CD8-positive, alpha-beta memory T cell (primary cell): ENCODE results near the gene ATG16L2. TPM values are rescaled to one million over a fixed set of nuclear protein-coding genes. Genes with fewer than 3 reads are reported as not detected.
A peak's percentile ranks its signal among the peaks of the same experiment; 100 is the strongest.
"Not testable (repeated sequence)": the region's sequence is repeated elsewhere in the genome, so short reads cannot be mapped to it uniquely, and the experiment has no call there.

Source experiments
- CTCF ChIA-PET: fragments of 350-600 bp; sonication (Branson Sonifier 250); formaldehyde crosslinking; loops from one replicate; lab custom pipeline; 2021; ENCODE audit warnings: antibody characterized with exemption; lab: Charles Lee
- POLR2A ChIA-PET: fragments of 350-600 bp; sonication (Branson Sonifier 250); formaldehyde crosslinking; loops from one replicate; lab custom pipeline; 2021; ENCODE audit warnings: antibody characterized with exemption; lab: Charles Lee
- DNase-seq, 5 donors: peaks; one replicate each; pipeline versions ENCODE4 v3.0.0 to v3.0.0-alpha.2; 2020 to 2022; ENCODE audit warnings: mixed read lengths in 1 of 5
- H3K27ac ChIP-seq: one replicate; pipeline ENCODE4 v1.7.0; 2013; ENCODE audit warnings: low read depth, mild to moderate bottlenecking, low read length, moderate library complexity
- H3K27me3 ChIP-seq: 2 replicates; pipeline ENCODE4 v1.7.0; 2013; ENCODE audit warnings: low read length, mild to moderate bottlenecking; ENCODE audit not compliant: insufficient read depth, poor library complexity, severe bottlenecking
- H3K36me3 ChIP-seq: 2 replicates; pipeline ENCODE4 v1.7.0; 2013; ENCODE audit warnings: mild to moderate bottlenecking, low read length, moderate library complexity; ENCODE audit not compliant: insufficient read depth
- H3K4me1 ChIP-seq: 2 replicates; pipeline ENCODE4 v1.7.0; 2013; ENCODE audit warnings: mild to moderate bottlenecking, low read length, moderate library complexity; ENCODE audit not compliant: insufficient read depth
- H3K4me3 ChIP-seq: 2 replicates; pipeline ENCODE4 v1.7.0; 2013; ENCODE audit warnings: mild to moderate bottlenecking, low read length
- H3K9me3 ChIP-seq: 2 replicates; pipeline ENCODE4 v1.7.0; 2013; ENCODE audit warnings: mild to moderate bottlenecking, low read length
- H3K27ac Mint-ChIP-seq, 8 donors: one replicate each; pipeline ENCODE4 v1.8.0; 2020 to 2021; ENCODE audit warnings: mixed read lengths in 8 of 8, mild to moderate bottlenecking in 6 of 8, inconsistent platforms in 3 of 8, moderate library complexity in 3 of 8
- H3K27me3 Mint-ChIP-seq, 2 donors: one replicate each; pipeline ENCODE4 v1.8.0; 2020 to 2021; ENCODE audit warnings: mixed read lengths in 2 of 2, mild to moderate bottlenecking in 1 of 2, moderate library complexity in 1 of 2
- H3K36me3 Mint-ChIP-seq, 3 donors: one replicate each; pipeline ENCODE4 v1.8.0; 2020 to 2021; ENCODE audit warnings: mixed read lengths in 3 of 3, inconsistent platforms in 1 of 3, mild to moderate bottlenecking in 1 of 3
- H3K4me1 Mint-ChIP-seq, 3 donors: one replicate each; pipeline ENCODE4 v1.8.0; 2020 to 2021; ENCODE audit warnings: mixed read lengths in 3 of 3, inconsistent platforms in 1 of 3, mild to moderate bottlenecking in 1 of 3
- H3K4me3 Mint-ChIP-seq, 7 donors: one replicate each; pipeline ENCODE4 v1.8.0; 2020 to 2021; ENCODE audit warnings: mixed read lengths in 7 of 7, mild to moderate bottlenecking in 6 of 7, moderate library complexity in 4 of 7, inconsistent platforms in 2 of 7
- H3K9me3 Mint-ChIP-seq, 5 donors: one replicate each; pipeline ENCODE4 v1.8.0; 2020 to 2022; ENCODE audit warnings: mixed read lengths in 5 of 5, mild to moderate bottlenecking in 3 of 5, moderate library complexity in 2 of 5, inconsistent platforms in 1 of 5
- polyA plus RNA-seq: library from polyadenylated mRNA; unstranded; fragments of 300-500 nt; fragmentation: Illumina TruSeq; gene quantifications from one replicate; pipeline ENCODE4 v1.2.3, GENCODE V29; 2021
- total RNA-seq, 2 experiments: library from RNA; stranded (reverse); gene quantifications; one replicate each; pipeline ENCODE4 v1.2.3, GENCODE V29; 2021

Gene ATG16L2
- total and polyA plus RNA-seq, 3 experiments from 2014 or later: 18.8 to 53.2 (median 50.3) TPM

DNA sequence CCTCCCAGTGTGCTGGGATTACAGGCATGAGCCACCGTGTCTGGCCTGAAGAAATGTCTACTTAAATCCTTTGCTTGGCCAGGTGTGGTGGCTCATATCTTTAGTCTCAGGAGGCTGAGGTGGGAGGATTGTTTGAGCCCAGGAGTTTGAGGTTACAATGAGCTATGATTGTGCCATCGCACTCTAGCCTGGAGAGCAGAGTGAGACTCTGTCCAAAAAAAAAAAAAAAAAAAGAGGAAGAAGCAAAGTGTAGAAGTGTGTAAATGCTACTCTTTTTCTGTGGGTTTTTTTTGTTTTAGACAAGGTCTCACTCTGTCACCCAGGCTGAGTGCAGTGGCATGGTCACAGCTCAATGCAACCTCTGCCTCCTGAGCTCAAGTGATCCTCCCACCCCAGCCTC is 6.4 kb upstream of the ATG16L2 start:
- Mint-ChIP-seq H3K4me3 (no peak overlapping the region), H3K4me1 (peaks cover 12 to 16% (median 16%) of the 10 kb centered on the region in 3 donors), H3K27me3 (no peaks in the 10 kb centered on the region), H3K27ac (no peak overlapping the region), H3K36me3 (peaks cover 0 to 20% (median 3%) of the 10 kb centered on the region in 3 donors), H3K9me3 (no peaks in the 10 kb centered on the region)
- H3K27ac ChIP-seq: no peak overlapping the region
- ChIA-PET POLR2A (no interaction called here), CTCF (interaction anchor here (1.1 to 1.5 kb wide), 2 partner anchors 26 to 82 kb away, joined by 3 read pairs; no protein-coding TSS in a partner anchor)
- H3K4me1 ChIP-seq: peaks cover 5% of the 10 kb centered on the region
- no peak for DNase-seq
- no peak overlapping the region for H3K4me3 ChIP-seq
- H3K9me3 ChIP-seq: no peaks in the 10 kb centered on the region
- no peaks in the 10 kb centered on the region for H3K27me3 ChIP-seq
- no peaks in the 10 kb centered on the region for H3K36me3 ChIP-seq

DNA sequence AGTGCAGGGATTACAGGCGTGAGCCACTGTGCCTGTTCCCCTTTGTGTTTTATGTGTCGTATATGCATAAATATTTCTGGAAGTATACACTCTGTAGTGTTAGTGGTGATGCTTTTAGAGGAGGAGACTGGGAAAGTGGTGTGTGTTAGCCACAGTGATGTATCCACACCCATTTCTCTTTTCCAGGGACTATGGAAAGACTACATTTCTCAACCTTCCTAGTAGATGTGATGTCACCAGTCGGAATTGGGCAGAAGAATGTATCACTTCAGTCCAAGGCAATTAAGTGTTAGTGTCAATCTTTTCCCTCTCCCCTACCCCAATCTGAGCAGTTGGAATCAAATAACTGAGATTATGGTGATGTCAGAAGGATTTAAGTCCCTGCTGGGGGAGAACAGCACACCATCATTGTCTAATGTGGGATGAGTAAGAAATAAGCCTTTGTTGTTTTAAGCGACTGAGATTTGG is 5.8 kb upstream of the ATG16L2 start:
- Histone ChIP-seq H3K9me3 (no peaks in the 10 kb centered on the region), H3K36me3 (no peaks in the 10 kb centered on the region), H3K27ac (no peak overlapping the region), H3K27me3 (no peaks in the 10 kb centered on the region), H3K4me3 (no peak overlapping the region), H3K4me1 (peaks cover 9% of the 10 kb centered on the region)
- H3K4me1 Mint-ChIP-seq: peaks cover 18 to 22% (median 21%) of the 10 kb centered on the region in 3 donors
- H3K27ac Mint-ChIP-seq: peak overlapping the region in 1 of 8 donors; percentile 38
- H3K36me3 Mint-ChIP-seq: peaks cover 0 to 25% (median 3%) of the 10 kb centered on the region in 3 donors
- no peak for DNase-seq
- ChIA-PET POLR2A (no interaction called here), CTCF (interaction anchor here (1.5 kb wide), 1 partner anchor 83 kb away, joined by 3 read pairs; no protein-coding TSS in a partner anchor)
- no peaks in the 10 kb centered on the region for H3K9me3 Mint-ChIP-seq
- no peak overlapping the region for H3K4me3 Mint-ChIP-seq
- no peaks in the 10 kb centered on the region for H3K27me3 Mint-ChIP-seq

DNA sequence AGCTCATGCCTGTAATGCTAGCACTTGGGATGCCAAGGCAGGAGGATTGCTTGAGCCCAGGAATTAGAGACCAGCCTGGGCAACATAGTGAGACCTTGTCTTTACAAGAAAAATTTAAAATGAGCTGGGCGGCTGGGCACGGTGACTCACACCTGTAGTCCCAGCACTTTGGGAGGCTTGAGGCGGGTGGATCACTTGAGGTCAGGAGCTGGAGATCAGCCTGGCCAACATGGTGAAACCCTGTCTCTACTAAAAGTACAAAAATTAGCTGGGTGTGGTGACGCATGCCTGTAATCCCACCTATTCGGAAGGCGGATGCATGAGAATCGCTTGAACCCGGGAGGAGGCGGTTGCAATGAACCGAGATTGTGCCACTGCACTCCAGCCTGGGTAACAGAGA is 2.5 kb upstream of the ATG16L2 start:
- CTCF ChIA-PET: interaction anchor here (1.5 to 2.8 kb wide), 2 partner anchors 17 to 366 kb away, joined by 4 to 22 read pairs; partner anchors contain the start of gene STARD10
- H3K9me3 ChIP-seq, H3K36me3 ChIP-seq, H3K9me3 Mint-ChIP-seq, DNase-seq, H3K27me3 ChIP-seq, H3K4me3 ChIP-seq, H3K27ac ChIP-seq, POLR2A ChIA-PET, H3K27me3 Mint-ChIP-seq: not testable (repeated sequence)
- H3K4me1 ChIP-seq: peaks cover 18% of the 10 kb centered on the region
- peaks cover 32 to 44% (median 35%) of the 10 kb centered on the region in 3 donors for H3K4me1 Mint-ChIP-seq
- peak overlapping the region in 7 of 8 donors; percentile 54 to 100 (median 81) for H3K27ac Mint-ChIP-seq
- peak overlapping the region in 5 of 7 donors; percentile 32 to 70 (median 33) for H3K4me3 Mint-ChIP-seq
- peaks cover 0 to 46% (median 3%) of the 10 kb centered on the region in 3 donors for H3K36me3 Mint-ChIP-seq

DNA sequence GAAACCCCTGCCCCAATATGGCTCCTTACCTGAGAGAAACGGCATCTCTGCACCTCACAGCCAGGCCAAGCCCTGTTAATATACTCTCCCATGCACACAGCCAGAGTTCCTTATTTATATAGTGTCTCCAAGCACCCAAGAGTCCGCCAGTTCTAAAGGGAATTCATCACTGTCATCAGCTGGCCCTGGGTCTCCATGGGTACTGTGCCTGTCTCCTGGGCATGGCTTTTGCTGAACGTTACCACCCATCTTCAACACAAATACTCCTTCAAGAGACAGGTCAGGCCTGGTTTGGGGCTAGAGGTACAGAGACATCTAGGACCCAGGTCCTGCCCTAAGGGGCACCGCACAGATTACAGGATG is 1.6 kb upstream of the ATG16L2 start:
- H3K27ac Mint-ChIP-seq: peak overlapping the region; percentile 99 to 100 (median 100)
- peak overlapping the region; percentile 99 for H3K27ac ChIP-seq
- peaks cover 0 to 52% (median 3%) of the 10 kb centered on the region in 3 donors for H3K36me3 Mint-ChIP-seq
- H3K27me3 ChIP-seq: no peaks in the 10 kb centered on the region
- H3K36me3 ChIP-seq: peaks cover 3% of the 10 kb centered on the region
- DNase-seq: no peak
- CTCF ChIA-PET: interaction anchor here (0.8 to 2.8 kb wide), 16 partner anchors 9 to 365 kb away, joined by 3 to 22 read pairs (median 6); partner anchors contain the start of genes FCHSD2 and STARD10
- H3K4me3 Mint-ChIP-seq: peak overlapping the region; percentile 96 to 100 (median 99)
- peaks cover 35 to 52% (median 43%) of the 10 kb centered on the region in 3 donors for H3K4me1 Mint-ChIP-seq
- POLR2A ChIA-PET: interaction anchor here (0.9 to 1.6 kb wide), 3 partner anchors 19 to 87 kb away, joined by 3 to 6 read pairs (median 3); partner anchors contain the start of gene STARD10
- no peaks in the 10 kb centered on the region for H3K9me3 ChIP-seq
- H3K9me3 Mint-ChIP-seq: no peaks in the 10 kb centered on the region
- H3K4me1 ChIP-seq: peaks cover 18% of the 10 kb centered on the region
- H3K27me3 Mint-ChIP-seq: peaks cover 0 to 2% of the 10 kb centered on the region in 2 donors
- H3K4me3 ChIP-seq: peak overlapping the region; percentile 95

DNA sequence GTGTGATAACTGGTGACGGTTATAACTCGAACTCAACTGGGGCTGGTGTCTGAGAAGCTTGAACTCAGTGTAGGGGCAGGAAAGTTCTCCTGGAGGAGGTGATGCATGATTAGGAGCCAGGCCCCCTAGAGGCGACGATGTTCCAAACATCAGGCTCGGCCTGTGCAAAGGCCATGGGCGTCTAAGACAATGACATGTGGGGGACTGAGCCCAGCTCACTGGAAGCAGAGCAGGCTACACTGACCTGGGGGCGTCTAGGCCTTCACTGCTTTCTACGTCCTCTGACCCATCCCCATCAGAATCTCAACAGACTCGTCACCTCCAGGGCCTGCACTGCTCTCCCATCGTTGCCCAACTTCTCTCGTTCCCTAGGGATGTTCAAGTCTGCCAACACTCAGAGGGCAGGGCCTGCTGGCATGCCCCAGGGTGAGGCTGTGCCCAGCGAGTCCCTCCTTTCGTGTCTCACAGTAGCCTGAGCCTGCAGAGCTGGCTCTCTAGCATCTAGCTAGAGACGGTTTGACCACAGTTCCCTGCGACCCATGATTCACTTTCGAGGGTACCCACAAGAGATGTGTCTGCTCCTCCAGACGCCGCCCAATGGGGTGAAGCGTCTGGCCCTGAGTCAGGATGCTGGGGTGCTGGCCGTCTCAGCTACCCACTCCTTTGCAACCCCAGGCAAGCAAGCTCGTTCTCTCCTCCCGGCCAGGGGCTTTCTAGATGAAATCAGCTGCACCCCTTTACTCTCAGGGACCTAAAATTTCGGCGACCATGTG is 1.1 kb upstream of the ATG16L2 start:
- peaks cover 0 to 58% (median 7%) of the 10 kb centered on the region in 3 donors for H3K36me3 Mint-ChIP-seq
- H3K27me3 Mint-ChIP-seq: peaks cover 0 to 3% of the 10 kb centered on the region in 2 donors
- H3K4me3 Mint-ChIP-seq: peak overlapping the region; percentile 96 to 100 (median 99)
- Histone ChIP-seq H3K27me3 (no peaks in the 10 kb centered on the region), H3K4me1 (peaks cover 18% of the 10 kb centered on the region), H3K27ac (peak overlapping the region; percentile 99), H3K36me3 (peaks cover 8% of the 10 kb centered on the region), H3K9me3 (no peaks in the 10 kb centered on the region), H3K4me3 (peak overlapping the region; percentile 95)
- peak overlapping the region; percentile 99 to 100 (median 100) for H3K27ac Mint-ChIP-seq
- peaks cover 38 to 57% (median 46%) of the 10 kb centered on the region in 3 donors for H3K4me1 Mint-ChIP-seq
- no peaks in the 10 kb centered on the region for H3K9me3 Mint-ChIP-seq
- peak; percentile 39 to 78 (median 60) for DNase-seq
- ChIA-PET CTCF (interaction anchor here (0.7 to 2.8 kb wide), 20 partner anchors 8 to 366 kb away, joined by 3 to 22 read pairs (median 5); partner anchors contain the start of genes FCHSD2 and STARD10), POLR2A (interaction anchor here (0.6 to 1.6 kb wide), 6 partner anchors 15 to 90 kb away, joined by 3 to 6 read pairs (median 3); partner anchors contain the start of gene STARD10)

DNA sequence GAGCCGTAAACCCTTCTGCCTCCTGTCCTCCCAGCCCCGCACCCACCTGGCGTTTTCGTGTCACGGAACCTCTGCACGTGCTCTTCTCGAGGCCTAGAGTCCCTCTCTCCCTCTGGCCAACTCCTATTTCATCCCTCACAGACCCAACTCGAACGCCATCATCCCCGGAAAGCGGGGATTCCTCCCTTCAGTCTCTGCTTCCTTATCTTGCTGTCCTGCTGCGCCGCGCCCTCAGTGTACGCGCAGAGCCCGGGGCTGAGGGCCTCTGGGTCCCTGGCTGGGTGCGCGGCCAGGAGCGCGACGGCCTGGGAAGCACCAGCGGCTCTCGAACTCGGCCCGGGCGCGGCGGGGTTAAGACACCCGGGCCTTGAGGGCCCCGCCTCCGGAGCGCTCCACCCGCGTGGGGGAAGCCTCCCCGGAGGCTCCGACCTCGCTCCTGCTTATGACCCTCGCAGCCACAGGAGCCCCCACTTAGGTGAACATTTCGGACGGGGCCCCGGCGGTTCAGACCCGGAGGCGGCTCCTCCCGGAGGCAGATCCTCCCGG is 398 bp upstream of the ATG16L2 start:
- H3K4me3 ChIP-seq: peak overlapping the region; percentile 95
- POLR2A ChIA-PET: interaction anchor here (0.8 to 1.6 kb wide), 4 partner anchors 20 to 90 kb away, joined by 3 to 6 read pairs (median 3); partner anchors contain the start of gene STARD10
- CTCF ChIA-PET: interaction anchor here (0.7 to 2.8 kb wide), 20 partner anchors 7 to 365 kb away, joined by 3 to 22 read pairs (median 5); partner anchors contain the start of genes FCHSD2 and STARD10
- H3K9me3 ChIP-seq: no peaks in the 10 kb centered on the region
- no peak for DNase-seq
- peak overlapping the region; percentile 99 to 100 (median 100) for H3K27ac Mint-ChIP-seq
- no peaks in the 10 kb centered on the region for H3K9me3 Mint-ChIP-seq
- peaks cover 42 to 60% (median 52%) of the 10 kb centered on the region in 3 donors for H3K4me1 Mint-ChIP-seq
- peaks cover 18% of the 10 kb centered on the region for H3K4me1 ChIP-seq
- no peaks in the 10 kb centered on the region for H3K27me3 ChIP-seq
- H3K27me3 Mint-ChIP-seq: peaks cover 0 to 5% of the 10 kb centered on the region in 2 donors
- H3K27ac ChIP-seq: peak overlapping the region; percentile 99
- H3K4me3 Mint-ChIP-seq: peak overlapping the region; percentile 96 to 100 (median 99)
- peaks cover 0 to 59% (median 6%) of the 10 kb centered on the region in 3 donors for H3K36me3 Mint-ChIP-seq
- peaks cover 15% of the 10 kb centered on the region for H3K36me3 ChIP-seq

DNA sequence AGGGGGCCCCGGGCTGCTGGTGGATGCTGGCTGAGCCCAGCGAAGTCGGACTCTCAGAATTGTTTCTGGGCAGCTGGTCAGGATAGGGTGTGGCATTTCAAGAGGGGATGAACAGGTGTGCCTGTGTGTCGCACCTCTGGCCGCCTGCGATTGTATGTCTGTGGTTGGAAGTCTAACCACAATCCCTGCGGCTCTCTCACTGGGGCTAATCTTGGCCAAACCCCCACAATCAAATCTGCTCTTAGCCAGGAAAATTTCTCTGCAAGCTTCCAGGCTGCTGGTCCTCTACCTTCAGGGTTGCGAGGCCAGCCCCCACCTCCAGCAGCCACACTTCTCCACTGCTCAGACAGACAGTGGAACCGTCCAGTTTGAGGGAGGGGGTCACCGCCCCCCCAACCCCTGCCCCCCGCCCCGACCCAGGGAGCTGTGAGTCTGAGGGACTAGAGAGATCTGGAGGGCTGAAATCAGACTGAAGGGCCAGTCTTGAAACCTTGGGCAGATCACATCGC is 953 bp downstream of the ATG16L2 start:
- peak overlapping the region; percentile 99 for H3K27ac ChIP-seq
- no peaks in the 10 kb centered on the region for H3K9me3 ChIP-seq
- Mint-ChIP-seq H3K4me1 (peaks cover 44 to 68% (median 61%) of the 10 kb centered on the region in 3 donors), H3K9me3 (no peaks in the 10 kb centered on the region), H3K27ac (peak overlapping the region; percentile 97 to 100 (median 98)), H3K4me3 (peak overlapping the region; percentile 96 to 100 (median 98)), H3K27me3 (peaks cover 0 to 5% of the 10 kb centered on the region in 2 donors), H3K36me3 (peaks cover 1 to 60% (median 12%) of the 10 kb centered on the region in 3 donors)
- H3K36me3 ChIP-seq: peaks cover 20% of the 10 kb centered on the region
- no peak for DNase-seq
- CTCF ChIA-PET: interaction anchor here (1.5 to 2.4 kb wide), 3 partner anchors 9 to 90 kb away, joined by 4 to 9 read pairs (median 5); no protein-coding TSS in a partner anchor
- H3K27me3 ChIP-seq: no peaks in the 10 kb centered on the region
- peak overlapping the region; percentile 95 for H3K4me3 ChIP-seq
- POLR2A ChIA-PET: interaction anchor here (0.8 to 1.0 kb wide), 2 partner anchors 68 to 1678 kb away, joined by 3 read pairs; partner anchors contain the start of gene LIPT2
- peaks cover 18% of the 10 kb centered on the region for H3K4me1 ChIP-seq
